ENCODE measurements around the gene CHRM2. TPM values are rescaled to one million over a fixed set of nuclear protein-coding genes. Genes with fewer than 3 reads are reported as not detected.

The CHRM2 gene
- total and polyA plus RNA-seq, 4 donors = 5.3 to 29.1 (median 13.2) TPM

- WGBS (ENCODE audit: insufficient coverage) = 100% methylated on average over 2 of the region's 2 CpGs
- Histone ChIP-seq H3K27me3 (ENCODE audit: control insufficient read depth, insufficient read depth, low read length) (no peaks in the 10 kb centered on the region), H3K9me3 (ENCODE audit: control insufficient read depth, insufficient read depth, low read length) (no peaks in the 10 kb centered on the region), H3K27ac (ENCODE audit: low read depth, low read length) (no peak overlapping the region), H3K36me3 (ENCODE audit: control insufficient read depth, insufficient read depth, low read length) (no peaks in the 10 kb centered on the region), H3K4me1 (ENCODE audit: control insufficient read depth, insufficient read depth, low read length) (no peaks in the 10 kb centered on the region), H3K4me3 (ENCODE audit: low read depth, low read length) (no peak overlapping the region)
- no peak for DNase-seq (ENCODE audit: low read depth in 4 of 6, low spot score in 6 of 6)
These were observed 134.6 kb downstream of the CHRM2 start for GRCh38 chr7:137003086-137003485.

DNA sequence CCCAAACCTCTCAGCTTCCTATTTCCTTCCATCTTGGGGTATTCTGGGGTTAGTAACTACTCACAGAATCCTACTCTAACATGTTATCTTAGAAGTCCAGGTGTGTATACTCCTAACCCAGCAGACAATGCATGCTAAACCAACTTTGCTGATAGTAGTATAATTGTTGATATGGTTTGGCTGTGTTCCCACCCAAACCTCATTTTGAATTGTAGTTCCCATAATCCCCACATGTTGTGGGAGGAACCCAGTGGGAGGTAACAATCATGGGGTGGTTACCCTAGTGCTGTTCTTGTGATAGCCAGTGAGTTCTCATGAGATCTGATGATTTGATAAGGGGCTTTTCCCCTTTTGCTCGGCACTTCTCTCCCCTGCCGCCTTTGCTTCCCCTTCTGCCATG, 135.1 kb downstream of the CHRM2 start:
- no CpG with 5 or more reads among the region's 2 CpGs for WGBS (ENCODE audit: insufficient coverage)
- Histone ChIP-seq H3K9me3 (ENCODE audit: control insufficient read depth, insufficient read depth, low read length) (no peaks in the 10 kb centered on the region), H3K27me3 (ENCODE audit: control insufficient read depth, insufficient read depth, low read length) (no peaks in the 10 kb centered on the region), H3K4me1 (ENCODE audit: control insufficient read depth, insufficient read depth, low read length) (no peaks in the 10 kb centered on the region), H3K36me3 (ENCODE audit: control insufficient read depth, insufficient read depth, low read length) (no peaks in the 10 kb centered on the region), H3K27ac (ENCODE audit: low read depth, low read length) (no peak overlapping the region), H3K4me3 (ENCODE audit: low read depth, low read length) (no peak overlapping the region)
- DNase-seq (ENCODE audit: low read depth in 4 of 6, low spot score in 6 of 6) = no peak

DNA sequence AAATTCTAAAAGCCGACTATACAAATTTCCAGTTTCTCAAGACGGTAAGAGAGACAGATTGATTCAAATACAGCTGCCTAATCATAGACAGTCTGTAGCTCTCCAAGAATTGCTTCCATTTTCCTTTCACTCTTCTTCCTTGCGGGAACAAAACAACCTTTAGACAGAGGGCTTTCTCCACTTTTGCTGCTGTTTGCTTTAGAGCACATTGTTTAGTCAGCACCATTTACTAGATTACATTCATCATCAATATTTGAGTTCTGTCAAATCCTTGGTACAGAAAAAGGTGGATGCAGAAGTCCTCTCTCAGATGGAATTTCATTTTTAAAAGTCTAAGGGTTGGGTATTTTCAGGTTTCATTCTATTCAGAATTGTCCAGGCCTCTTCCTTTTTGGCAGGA, 137.4 kb downstream of the CHRM2 start:
- Histone ChIP-seq H3K9me3 (ENCODE audit: control insufficient read depth, insufficient read depth, low read length) (no peaks in the 10 kb centered on the region), H3K4me3 (ENCODE audit: low read depth, low read length) (no peak overlapping the region), H3K27ac (ENCODE audit: low read depth, low read length) (no peak overlapping the region), H3K4me1 (ENCODE audit: control insufficient read depth, insufficient read depth, low read length) (no peaks in the 10 kb centered on the region), H3K27me3 (ENCODE audit: control insufficient read depth, insufficient read depth, low read length) (no peaks in the 10 kb centered on the region), H3K36me3 (ENCODE audit: control insufficient read depth, insufficient read depth, low read length) (no peaks in the 10 kb centered on the region)
- DNase-seq (ENCODE audit: low read depth in 4 of 6, low spot score in 6 of 6) = no peak
- 75% methylated on average over 2 of the region's 3 CpGs for WGBS (ENCODE audit: insufficient coverage)

DNA sequence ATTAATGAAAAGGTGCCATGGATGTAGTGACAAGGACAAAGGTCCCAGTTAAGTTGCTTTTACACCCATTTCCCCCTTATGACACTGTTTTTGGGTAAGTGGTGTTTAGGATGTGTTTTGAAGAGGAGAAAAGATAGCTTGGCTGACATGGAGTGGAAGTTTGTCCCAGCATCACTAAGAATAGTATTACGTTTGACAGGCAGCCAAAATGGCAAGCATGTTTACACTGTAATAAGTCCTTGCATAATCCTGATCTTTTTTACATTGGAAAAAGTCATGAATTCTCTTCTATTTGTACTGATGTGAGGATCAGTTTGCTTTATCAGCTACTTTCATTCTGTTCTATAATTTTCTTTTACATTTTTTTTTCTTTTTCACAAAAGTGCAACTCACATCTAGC, 137.8 kb downstream of the CHRM2 start:
- Histone ChIP-seq H3K27me3 (ENCODE audit: control insufficient read depth, insufficient read depth, low read length) (no peaks in the 10 kb centered on the region), H3K27ac (ENCODE audit: low read depth, low read length) (no peak overlapping the region), H3K4me1 (ENCODE audit: control insufficient read depth, insufficient read depth, low read length) (no peaks in the 10 kb centered on the region), H3K9me3 (ENCODE audit: control insufficient read depth, insufficient read depth, low read length) (no peaks in the 10 kb centered on the region), H3K36me3 (ENCODE audit: control insufficient read depth, insufficient read depth, low read length) (no peaks in the 10 kb centered on the region), H3K4me3 (ENCODE audit: low read depth, low read length) (no peak overlapping the region)
- DNase-seq (ENCODE audit: low read depth in 4 of 6, low spot score in 6 of 6) = peak in 1 of 6 donors; percentile 31
- WGBS (ENCODE audit: insufficient coverage) = no CpG with 5 or more reads among the region's 1 CpG

DNA sequence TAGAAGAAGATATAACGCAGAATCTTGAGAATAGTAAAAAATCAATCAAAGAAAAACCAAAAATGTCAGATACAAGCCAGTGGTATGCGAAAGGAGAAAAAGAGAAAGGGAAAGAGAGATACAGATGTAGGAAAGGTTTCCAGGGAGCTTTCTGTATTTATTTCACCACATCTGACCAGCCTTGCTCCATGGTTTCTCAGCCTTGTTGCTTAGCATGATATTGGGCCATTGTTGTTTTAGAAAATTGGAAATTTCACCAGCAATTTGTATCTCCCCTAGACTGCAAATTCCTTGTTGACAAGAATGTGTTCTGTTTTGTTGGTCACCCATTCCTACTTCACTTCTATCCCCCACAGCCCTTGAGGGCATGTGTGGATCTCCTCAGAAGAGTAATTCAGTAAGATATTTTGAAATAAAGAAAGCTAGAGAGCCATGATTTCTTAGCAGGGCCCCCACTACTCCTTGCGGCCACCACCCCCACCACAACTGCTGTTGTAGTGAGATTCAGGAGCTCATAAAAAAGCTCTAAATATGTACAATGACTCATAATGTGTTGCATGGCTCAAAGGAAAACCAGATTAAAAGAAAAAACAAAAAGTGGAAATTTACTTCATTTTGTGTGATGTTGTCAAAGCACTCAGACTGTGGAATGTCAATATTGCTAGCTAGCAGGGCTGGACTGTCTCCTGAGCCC, 138.7 kb downstream of the CHRM2 start:
- Histone ChIP-seq H3K9me3 (ENCODE audit: control insufficient read depth, insufficient read depth, low read length) (no peaks in the 10 kb centered on the region), H3K27ac (ENCODE audit: low read depth, low read length) (no peak overlapping the region), H3K36me3 (ENCODE audit: control insufficient read depth, insufficient read depth, low read length) (no peaks in the 10 kb centered on the region), H3K4me1 (ENCODE audit: control insufficient read depth, insufficient read depth, low read length) (no peaks in the 10 kb centered on the region), H3K27me3 (ENCODE audit: control insufficient read depth, insufficient read depth, low read length) (no peaks in the 10 kb centered on the region), H3K4me3 (ENCODE audit: low read depth, low read length) (no peak overlapping the region)
- DNase-seq (ENCODE audit: low read depth in 4 of 6, low spot score in 6 of 6) = no peak
- WGBS (ENCODE audit: insufficient coverage) = no CpG with 5 or more reads among the region's 3 CpGs

GRCh38 chr7:137009404-137009803, 141.0 kb downstream of the CHRM2 start:
- DNase-seq (ENCODE audit: low read depth in 4 of 6, low spot score in 6 of 6) = no peak
- no peak overlapping the region for H3K27ac ChIP-seq (ENCODE audit: low read depth, low read length)
- H3K27me3 ChIP-seq (ENCODE audit: control insufficient read depth, insufficient read depth, low read length) = no peaks in the 10 kb centered on the region
- no peaks in the 10 kb centered on the region for H3K36me3 ChIP-seq (ENCODE audit: control insufficient read depth, insufficient read depth, low read length)
- H3K4me3 ChIP-seq (ENCODE audit: low read depth, low read length) = no peak overlapping the region
- H3K4me1 ChIP-seq (ENCODE audit: control insufficient read depth, insufficient read depth, low read length) = no peaks in the 10 kb centered on the region
- no peaks in the 10 kb centered on the region for H3K9me3 ChIP-seq (ENCODE audit: control insufficient read depth, insufficient read depth, low read length)

DNA sequence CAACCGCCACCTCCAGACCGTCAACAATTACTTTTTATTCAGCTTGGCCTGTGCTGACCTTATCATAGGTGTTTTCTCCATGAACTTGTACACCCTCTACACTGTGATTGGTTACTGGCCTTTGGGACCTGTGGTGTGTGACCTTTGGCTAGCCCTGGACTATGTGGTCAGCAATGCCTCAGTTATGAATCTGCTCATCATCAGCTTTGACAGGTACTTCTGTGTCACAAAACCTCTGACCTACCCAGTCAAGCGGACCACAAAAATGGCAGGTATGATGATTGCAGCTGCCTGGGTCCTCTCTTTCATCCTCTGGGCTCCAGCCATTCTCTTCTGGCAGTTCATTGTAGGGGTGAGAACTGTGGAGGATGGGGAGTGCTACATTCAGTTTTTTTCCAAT, 146.6 kb downstream of the CHRM2 start:
- no peaks in the 10 kb centered on the region for H3K36me3 ChIP-seq (ENCODE audit: control insufficient read depth, insufficient read depth, low read length)
- H3K27me3 ChIP-seq (ENCODE audit: control insufficient read depth, insufficient read depth, low read length) = no peaks in the 10 kb centered on the region
- H3K4me3 ChIP-seq (ENCODE audit: low read depth, low read length) = no peak overlapping the region
- no peak for DNase-seq (ENCODE audit: low read depth in 4 of 6, low spot score in 6 of 6)
- no peaks in the 10 kb centered on the region for H3K9me3 ChIP-seq (ENCODE audit: control insufficient read depth, insufficient read depth, low read length)
- WGBS (ENCODE audit: insufficient coverage) = 94% methylated on average over 2 of the region's 3 CpGs
- no peak overlapping the region for H3K27ac ChIP-seq (ENCODE audit: low read depth, low read length)
- no peaks in the 10 kb centered on the region for H3K4me1 ChIP-seq (ENCODE audit: control insufficient read depth, insufficient read depth, low read length)

DNA sequence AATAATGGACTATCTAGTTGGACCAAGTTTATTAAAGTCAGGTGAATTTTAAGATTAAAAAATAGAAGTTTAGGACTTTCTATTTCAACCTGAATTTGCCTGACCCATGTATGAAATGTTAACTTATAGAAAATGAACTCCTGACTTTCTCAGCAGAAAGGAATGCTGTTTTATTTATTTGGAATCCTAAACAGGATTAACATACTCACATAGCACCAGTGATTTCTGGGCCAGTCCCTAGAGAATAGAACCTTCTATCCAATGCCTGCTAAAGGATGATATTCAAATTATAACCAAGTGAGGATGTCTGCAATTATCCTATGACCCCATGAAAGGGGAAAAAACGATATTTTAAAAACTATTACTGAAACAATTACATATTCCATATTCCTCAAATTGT, 148.8 kb downstream of the CHRM2 start:
- no peaks in the 10 kb centered on the region for H3K27me3 ChIP-seq (ENCODE audit: control insufficient read depth, insufficient read depth, low read length)
- no peaks in the 10 kb centered on the region for H3K36me3 ChIP-seq (ENCODE audit: control insufficient read depth, insufficient read depth, low read length)
- no peaks in the 10 kb centered on the region for H3K9me3 ChIP-seq (ENCODE audit: control insufficient read depth, insufficient read depth, low read length)
- H3K4me3 ChIP-seq (ENCODE audit: low read depth, low read length) = no peak overlapping the region
- DNase-seq (ENCODE audit: low read depth in 4 of 6, low spot score in 6 of 6) = no peak
- no CpG with 5 or more reads among the region's 1 CpG for WGBS (ENCODE audit: insufficient coverage)
- H3K27ac ChIP-seq (ENCODE audit: low read depth, low read length) = no peak overlapping the region
- H3K4me1 ChIP-seq (ENCODE audit: control insufficient read depth, insufficient read depth, low read length) = no peaks in the 10 kb centered on the region

DNA sequence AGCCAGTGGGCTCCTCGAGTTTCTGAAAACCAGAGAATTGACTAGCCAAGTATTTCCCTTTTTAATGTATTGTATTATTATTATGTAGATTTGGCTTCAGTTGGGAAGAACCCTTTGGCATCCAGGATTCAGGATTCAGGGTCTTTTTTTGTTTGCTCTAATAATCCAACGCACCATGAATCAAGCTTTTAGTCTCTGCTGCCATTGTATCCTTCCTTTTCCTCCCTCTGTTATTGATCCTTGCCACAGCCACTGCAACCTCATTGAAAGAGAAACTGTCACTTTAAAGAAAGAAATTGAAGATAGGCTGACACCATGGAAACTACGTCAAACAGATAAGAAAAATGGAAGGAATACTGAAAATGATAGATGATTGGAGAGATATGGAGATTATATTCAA, 150.0 kb downstream of the CHRM2 start:
- peak in 1 of 6 donors; percentile 4 for DNase-seq (ENCODE audit: low read depth in 4 of 6, low spot score in 6 of 6)

GRCh38 chr7:137020351-137020750, 151.9 kb downstream of the CHRM2 start:
- H3K27me3 ChIP-seq (ENCODE audit: control insufficient read depth, insufficient read depth, low read length) = no peaks in the 10 kb centered on the region
- peak in 1 of 6 donors; percentile 28 for DNase-seq (ENCODE audit: low read depth in 4 of 6, low spot score in 6 of 6)
- WGBS (ENCODE audit: insufficient coverage) = no CpG with 5 or more reads among the region's 1 CpG
- no peak overlapping the region for H3K4me3 ChIP-seq (ENCODE audit: low read depth, low read length)
- H3K36me3 ChIP-seq (ENCODE audit: control insufficient read depth, insufficient read depth, low read length) = no peaks in the 10 kb centered on the region
- H3K27ac ChIP-seq (ENCODE audit: low read depth, low read length) = no peak overlapping the region
- no peaks in the 10 kb centered on the region for H3K4me1 ChIP-seq (ENCODE audit: control insufficient read depth, insufficient read depth, low read length)
- no peaks in the 10 kb centered on the region for H3K9me3 ChIP-seq (ENCODE audit: control insufficient read depth, insufficient read depth, low read length)

More for the DNA sequence above, 150.0 kb downstream of the CHRM2 start:
- H3K36me3 ChIP-seq (ENCODE audit: control insufficient read depth, insufficient read depth, low read length) = no peaks in the 10 kb centered on the region
- H3K4me3 ChIP-seq (ENCODE audit: low read depth, low read length) = no peak overlapping the region
- H3K9me3 ChIP-seq (ENCODE audit: control insufficient read depth, insufficient read depth, low read length) = no peaks in the 10 kb centered on the region
- H3K27ac ChIP-seq (ENCODE audit: low read depth, low read length) = no peak overlapping the region
- no peaks in the 10 kb centered on the region for H3K4me1 ChIP-seq (ENCODE audit: control insufficient read depth, insufficient read depth, low read length)
- WGBS (ENCODE audit: insufficient coverage) = no CpG with 5 or more reads among the region's 3 CpGs
- H3K27me3 ChIP-seq (ENCODE audit: control insufficient read depth, insufficient read depth, low read length) = no peaks in the 10 kb centered on the region
